Stimulated activated CD4-positive, alpha-beta T cell treated with anti-CD3 and anti-CD28 coated beads, Interleukin-15, amount 100 ng/mL, for 48 hours (primary cell): ENCODE results near the gene PCDHGA7.
"Not testable (repeated sequence)": the region's sequence is repeated elsewhere in the genome, so short reads cannot be mapped to it uniquely, and the experiment has no call there.

Experiments used
- DNase-seq, 2 donors: peaks; one replicate each; pipeline ENCODE4 v3.0.0-alpha.2; 2020; ENCODE audit warnings: low read depth in 2 of 2

The PCDHGA7 gene

GRCh38 chr5:141398608-141399007 lies 16.1 kb downstream of the PCDHGA7 start:
- no peak for DNase-seq

GRCh38 chr5:141399555-141400258 lies 17.2 kb downstream of the PCDHGA7 start:
- no peak for DNase-seq

- DNase-seq, result no peak
Observed at GRCh38 chr5:141402553-141403243, 20.2 kb downstream of the PCDHGA7 start, which contains the start of gene PCDHGA9. TSS of gene PCDHGA9 (plus strand) at chr5:141402778. CDS start at chr5:141402953, 175 bp downstream.

GRCh38 chr5:141403387-141403786 lies 20.8 kb downstream of the PCDHGA7 start:
- DNase-seq, result no peak

GRCh38 chr5:141407790-141408505 lies 25.4 kb downstream of the PCDHGA7 start, which contains the start of gene PCDHGB6:
TSS of gene PCDHGB6 (plus strand) at chr5:141408021. CDS start at chr5:141408203, 182 bp downstream.
- DNase-seq, result peak in 1 of 2 donors; percentile 22

- DNase-seq, result no peak
Observed at GRCh38 chr5:141409598-141410306, 27.2 kb downstream of the PCDHGA7 start.

GRCh38 chr5:141411575-141411974 lies 29.0 kb downstream of the PCDHGA7 start:
- DNase-seq, result no peak

- peak; percentile 31 to 39 for DNase-seq
Observed at GRCh38 chr5:141412854-141413539, 30.5 kb downstream of the PCDHGA7 start, which contains the start of gene PCDHGA10. TSS of gene PCDHGA10 (plus strand) at chr5:141412987. CDS start at chr5:141413176, 189 bp downstream.

- no peak for DNase-seq
Observed at GRCh38 chr5:141413540-141414069, 31.1 kb downstream of the PCDHGA7 start.

GRCh38 chr5:141414548-141415274 lies 32.2 kb downstream of the PCDHGA7 start:
- DNase-seq, result not testable (repeated sequence)

- not testable (repeated sequence) for DNase-seq
Observed at GRCh38 chr5:141415275-141415618, 32.7 kb downstream of the PCDHGA7 start.

GRCh38 chr5:141417494-141418172 lies 35.1 kb downstream of the PCDHGA7 start, which contains the start of gene PCDHGB7:
TSS of gene PCDHGB7 (plus strand) at chr5:141417677. CDS start at chr5:141417860, 183 bp downstream.
- peak; percentile 35 to 39 for DNase-seq

GRCh38 chr5:141419074-141419880 lies 36.7 kb downstream of the PCDHGA7 start:
- DNase-seq, result no peak

GRCh38 chr5:141420855-141421488 lies 38.4 kb downstream of the PCDHGA7 start, which contains the start of gene PCDHGA11:
TSS of gene PCDHGA11 (plus strand) at chr5:141421051. CDS start at chr5:141421228, 177 bp downstream.
- DNase-seq, result peak in 1 of 2 donors; percentile 36

- DNase-seq, result no peak
Observed at GRCh38 chr5:141421489-141421855, 38.9 kb downstream of the PCDHGA7 start.

GRCh38 chr5:141422742-141423291 lies 40.3 kb downstream of the PCDHGA7 start:
- no peak for DNase-seq

- no peak for DNase-seq
Observed at GRCh38 chr5:141427783-141428426, 45.4 kb downstream of the PCDHGA7 start.
